Measurements from ENCODE around the gene NT5C1A.

Gene NT5C1A

GRCh38 chr1:39633422-39633821 is 38.5 kb downstream of the NT5C1A start:
- no peak for DNase-seq

- DNase-seq = no peak
These were observed 39.1 kb downstream of the NT5C1A start for GRCh38 chr1:39632682-39633417.

- no peak for DNase-seq
These were observed 39.6 kb downstream of the NT5C1A start for GRCh38 chr1:39632323-39632681.

- DNase-seq = no peak
These were observed 40.3 kb downstream of the NT5C1A start for GRCh38 chr1:39631361-39632322.

- no peak for DNase-seq
These were observed 43.0 kb downstream of the NT5C1A start for GRCh38 chr1:39628807-39629350.

GRCh38 chr1:39626646-39627045 is 45.3 kb downstream of the NT5C1A start:
- DNase-seq = no peak

- DNase-seq = peak; percentile 37 to 66
These were observed 46.2 kb downstream of the NT5C1A start for GRCh38 chr1:39625462-39626273.

- no peak for DNase-seq
These were observed 46.9 kb downstream of the NT5C1A start for GRCh38 chr1:39625009-39625408.

GRCh38 chr1:39623053-39623452 is 48.9 kb downstream of the NT5C1A start:
- DNase-seq = no peak

GRCh38 chr1:39622427-39622826 is 49.5 kb downstream of the NT5C1A start:
- DNase-seq = no peak

GRCh38 chr1:39620659-39621165 is 51.2 kb downstream of the NT5C1A start:
- no peak for DNase-seq

- DNase-seq = no peak
These were observed 54.3 kb downstream of the NT5C1A start for GRCh38 chr1:39617488-39618049.

GRCh38 chr1:39615086-39615673 is 56.7 kb downstream of the NT5C1A start:
- DNase-seq = no peak

GRCh38 chr1:39614488-39614887 is 57.4 kb downstream of the NT5C1A start:
- DNase-seq = no peak

- no peak for DNase-seq
These were observed 58.7 kb downstream of the NT5C1A start for GRCh38 chr1:39613250-39613649.

GRCh38 chr1:39609618-39610331 is 62.1 kb downstream of the NT5C1A start:
- DNase-seq = no peak

All from hippocampal formation (tissue), 2 donors.